ENCODE data around the gene MAG. TPM values are rescaled to one million over a fixed set of nuclear protein-coding genes. Genes with fewer than 3 reads are reported as not detected.

The MAG gene
- total RNA-seq, 1 experiment from 2014 or later: 0.46 TPM

DNA sequence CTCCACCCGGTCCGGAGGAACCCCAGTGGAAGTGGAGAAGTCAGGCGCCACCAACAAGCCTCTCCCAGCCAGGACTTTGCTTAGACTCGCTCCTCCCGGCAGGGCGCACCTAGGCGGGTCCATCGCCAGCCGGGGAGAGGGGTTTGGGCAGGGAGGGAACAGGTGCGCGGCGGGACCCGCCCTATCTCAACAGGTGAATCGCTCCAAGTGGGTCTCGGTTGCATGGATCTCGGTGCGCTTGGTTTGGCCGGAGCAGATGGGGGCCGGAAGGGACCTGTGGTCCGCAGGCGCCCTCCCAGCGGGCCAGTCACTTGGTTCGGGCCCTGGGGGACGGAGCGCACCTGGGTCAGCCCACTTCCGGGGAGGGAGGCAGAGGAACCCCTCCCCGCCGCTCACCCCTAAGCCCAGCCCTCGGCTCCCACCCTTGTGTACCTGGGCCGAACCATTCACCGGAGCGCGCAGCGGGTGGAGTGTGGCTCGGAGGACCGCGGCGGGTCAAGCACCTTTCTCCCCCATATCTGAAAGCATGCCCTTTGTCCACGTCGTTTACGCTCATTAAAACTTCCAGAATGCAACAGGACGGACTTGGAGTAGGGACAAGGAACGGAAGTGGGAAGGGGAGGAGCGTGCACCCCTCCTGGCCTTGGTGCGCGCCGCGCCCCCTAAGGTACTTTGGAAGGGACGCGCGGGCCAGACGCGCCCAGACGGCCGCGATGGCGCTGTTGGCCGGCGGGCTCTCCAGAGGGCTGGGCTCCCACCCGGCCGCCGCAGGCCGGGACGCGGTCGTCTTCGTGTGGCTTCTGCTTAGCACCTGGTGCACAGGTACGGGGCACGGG lies 43.4 kb upstream of the MAG start, which contains the start of gene LSR (continued):
- TF ChIP-seq ZNF232 (CRISPR knock-in tag; IDR thresholded peaks at IDR 0.05) (peak; percentile 76), FOXJ3 (CRISPR knock-in tag; IDR thresholded peaks at IDR 0.05; ENCODE audit: borderline replicate concordance) (no peak), IRF2 (CRISPR knock-in tag; IDR thresholded peaks at IDR 0.05; ENCODE audit: borderline replicate concordance, low read depth) (no peak), NR2C2 (CRISPR knock-in tag; IDR thresholded peaks at IDR 0.05) (no peak), MXD4 (CRISPR knock-in tag; IDR thresholded peaks at IDR 0.05; ENCODE audit: borderline replicate concordance) (no peak), KAT7 (CRISPR knock-in tag; IDR thresholded peaks at IDR 0.05; ENCODE audit: borderline replicate concordance) (no peak), ELF4 (CRISPR knock-in tag; IDR thresholded peaks at IDR 0.05; ENCODE audit: low read depth) (peak; percentile 84; the same call in 1 of the 2 replicates), SOX15 (CRISPR knock-in tag; IDR thresholded peaks at IDR 0.05) (no peak), ZNF396 (CRISPR knock-in tag; IDR thresholded peaks at IDR 0.05; ENCODE audit: borderline replicate concordance) (no peak), TEAD1 (CRISPR knock-in tag; IDR thresholded peaks at IDR 0.05) (0 out of 2 replicates have a peak, but pooled peaks have one; percentile 23), ZNF425 (CRISPR knock-in tag; conservative IDR thresholded peaks at IDR 0.05) (no peak), NFYB (CRISPR knock-in tag; conservative IDR thresholded peaks at IDR 0.05; ENCODE audit: low read depth) (no peak), FOXK1 (CRISPR knock-in tag; IDR thresholded peaks at IDR 0.05) (peak; percentile 99), ZNF121 (CRISPR knock-in tag; IDR thresholded peaks at IDR 0.05) (no peak), JUN (CRISPR knock-in tag; IDR thresholded peaks at IDR 0.05) (no peak), NR1H2 (CRISPR knock-in tag; IDR thresholded peaks at IDR 0.05) (no peak), ATF1 (CRISPR knock-in tag; IDR thresholded peaks at IDR 0.05) (no peak), ZNF416 (CRISPR knock-in tag; IDR thresholded peaks at IDR 0.05) (peak; percentile 89), ZNF532 (CRISPR knock-in tag; IDR thresholded peaks at IDR 0.05; ENCODE audit: borderline replicate concordance) (no peak), RELA (CRISPR knock-in tag; IDR thresholded peaks at IDR 0.05; ENCODE audit: borderline replicate concordance) (no peak), HMGA2 (CRISPR knock-in tag; IDR thresholded peaks at IDR 0.05) (no peak), EMX1 (CRISPR knock-in tag; IDR thresholded peaks at IDR 0.05) (no peak), ETV6 (CRISPR knock-in tag; IDR thresholded peaks at IDR 0.05) (peak; percentile 78), TCF7 (CRISPR knock-in tag; IDR thresholded peaks at IDR 0.05; ENCODE audit: low read depth) (no peak), OVOL2 (CRISPR knock-in tag; IDR thresholded peaks at IDR 0.05; ENCODE audit: borderline replicate concordance) (peak; percentile 42; the same call in 1 of the 2 replicates)
- TF ChIP-seq, protein P1, sequence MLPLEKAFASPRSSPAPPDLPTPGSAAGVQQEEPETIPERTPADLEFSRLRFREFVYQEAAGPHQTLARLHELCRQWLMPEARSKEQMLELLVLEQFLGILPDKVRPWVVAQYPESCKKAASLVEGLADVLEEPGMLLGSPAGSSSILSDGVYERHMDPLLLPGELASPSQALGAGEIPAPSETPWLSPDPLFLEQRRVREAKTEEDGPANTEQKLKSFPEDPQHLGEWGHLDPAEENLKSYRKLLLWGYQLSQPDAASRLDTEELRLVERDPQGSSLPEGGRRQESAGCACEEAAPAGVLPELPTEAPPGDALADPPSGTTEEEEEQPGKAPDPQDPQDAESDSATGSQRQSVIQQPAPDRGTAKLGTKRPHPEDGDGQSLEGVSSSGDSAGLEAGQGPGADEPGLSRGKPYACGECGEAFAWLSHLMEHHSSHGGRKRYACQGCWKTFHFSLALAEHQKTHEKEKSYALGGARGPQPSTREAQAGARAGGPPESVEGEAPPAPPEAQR (CRISPR knock-in tag; IDR thresholded peaks at IDR 0.05): no peak
- TF ChIP-seq, protein P2, sequence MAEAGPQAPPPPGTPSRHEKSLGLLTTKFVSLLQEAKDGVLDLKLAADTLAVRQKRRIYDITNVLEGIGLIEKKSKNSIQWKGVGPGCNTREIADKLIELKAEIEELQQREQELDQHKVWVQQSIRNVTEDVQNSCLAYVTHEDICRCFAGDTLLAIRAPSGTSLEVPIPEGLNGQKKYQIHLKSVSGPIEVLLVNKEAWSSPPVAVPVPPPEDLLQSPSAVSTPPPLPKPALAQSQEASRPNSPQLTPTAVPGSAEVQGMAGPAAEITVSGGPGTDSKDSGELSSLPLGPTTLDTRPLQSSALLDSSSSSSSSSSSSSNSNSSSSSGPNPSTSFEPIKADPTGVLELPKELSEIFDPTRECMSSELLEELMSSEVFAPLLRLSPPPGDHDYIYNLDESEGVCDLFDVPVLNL (CRISPR knock-in tag; IDR thresholded peaks at IDR 0.05; ENCODE audit: borderline replicate concordance, low read depth): 0 out of 2 replicates have a peak, but pooled peaks have one; percentile 45
- TF ChIP-seq, protein P3, sequence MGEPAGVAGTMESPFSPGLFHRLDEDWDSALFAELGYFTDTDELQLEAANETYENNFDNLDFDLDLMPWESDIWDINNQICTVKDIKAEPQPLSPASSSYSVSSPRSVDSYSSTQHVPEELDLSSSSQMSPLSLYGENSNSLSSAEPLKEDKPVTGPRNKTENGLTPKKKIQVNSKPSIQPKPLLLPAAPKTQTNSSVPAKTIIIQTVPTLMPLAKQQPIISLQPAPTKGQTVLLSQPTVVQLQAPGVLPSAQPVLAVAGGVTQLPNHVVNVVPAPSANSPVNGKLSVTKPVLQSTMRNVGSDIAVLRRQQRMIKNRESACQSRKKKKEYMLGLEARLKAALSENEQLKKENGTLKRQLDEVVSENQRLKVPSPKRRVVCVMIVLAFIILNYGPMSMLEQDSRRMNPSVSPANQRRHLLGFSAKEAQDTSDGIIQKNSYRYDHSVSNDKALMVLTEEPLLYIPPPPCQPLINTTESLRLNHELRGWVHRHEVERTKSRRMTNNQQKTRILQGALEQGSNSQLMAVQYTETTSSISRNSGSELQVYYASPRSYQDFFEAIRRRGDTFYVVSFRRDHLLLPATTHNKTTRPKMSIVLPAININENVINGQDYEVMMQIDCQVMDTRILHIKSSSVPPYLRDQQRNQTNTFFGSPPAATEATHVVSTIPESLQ (CRISPR knock-in tag; IDR thresholded peaks at IDR 0.05): no peak
